HepG2 (cell line): ENCODE results near the gene MYCBPAP. TPM values are rescaled to one million over a fixed set of nuclear protein-coding genes. Genes with fewer than 3 reads are reported as not detected.

Source experiments
- DMAP1 ChIP-seq: IDR thresholded peaks from 2 replicates; pipeline ENCODE4 v1.6.1; 2016
- HDAC2 ChIP-seq: sonication (generic); formaldehyde crosslinking; IDR thresholded peaks from 2 replicates; pipeline ENCODE4 v1.4.0; 2020; ENCODE audit warnings: missing genetic modification reagents
- MED1 ChIP-seq: sonication (generic); formaldehyde crosslinking; IDR thresholded peaks from 2 replicates; pipeline ENCODE4 v1.4.0; 2020; ENCODE audit warnings: missing genetic modification reagents
- RFXAP ChIP-seq: sonication (generic); formaldehyde crosslinking; IDR thresholded peaks from 2 replicates; pipeline ENCODE4 v1.4.0; 2020; ENCODE audit warnings: missing genetic modification reagents, borderline replicate concordance
- RNF2 ChIP-seq: fragments of 450-650 bp; conservative IDR thresholded peaks from 2 replicates; pipeline ENCODE4 v1.6.1; 2016; ENCODE audit warnings: low read depth
- ZNF20 ChIP-seq: sonication (generic); formaldehyde crosslinking; IDR thresholded peaks from 2 replicates; pipeline ENCODE4 v1.4.0; 2020; ENCODE audit warnings: mild to moderate bottlenecking, moderate library complexity, missing genetic modification reagents
- ZNF234 ChIP-seq: sonication (generic); formaldehyde crosslinking; conservative IDR thresholded peaks from 2 replicates; pipeline ENCODE4 v1.5.1; 2020; ENCODE audit warnings: mild to moderate bottlenecking, missing genetic modification reagents
- ZNF24 ChIP-seq: fragments of 450-650 bp; IDR thresholded peaks from 2 replicates; pipeline ENCODE4 v1.6.1; 2017; ENCODE audit warnings: antibody characterized with exemption, mild to moderate bottlenecking
- ZSCAN25 ChIP-seq: sonication (generic); formaldehyde crosslinking; IDR thresholded peaks from 2 replicates; pipeline ENCODE4 v1.8.0; 2022; ENCODE audit warnings: mild to moderate bottlenecking, missing genetic modification reagents
- polyA plus RNA-seq, 8 experiments: library from polyadenylated mRNA; depleted of rRNA in 3 of 8; stranded (reverse) in 7 of 8; unstranded in 1 of 8; fragments of >200 nt; fragmentation: Illumina TruSeq in 4 of 8; extraction: Trizol in 4 of 8; gene quantifications; 2 replicates each; pipeline versions ENCODE4 v1.2.1 to v1.2.3, GENCODE V29; 2011 to 2016; ENCODE audit warnings: low read depth in 4 of 8, missing spikeins in 1 of 8, mixed read lengths in 1 of 8; ENCODE audit not compliant: insufficient read depth in 1 of 8
- total RNA-seq, 5 experiments: library from RNA; depleted of rRNA; stranded (reverse); fragments of >200 nt; fragmentation: Illumina TruSeq; extraction: Trizol; gene quantifications; 2 replicates each; pipeline ENCODE4 v1.2.3, GENCODE V29; 2016; ENCODE audit warnings: low read depth in 1 of 5
- TF ChIP-seq, protein P1 (sequence below): IDR thresholded peaks from 2 replicates; pipeline ENCODE4 v1.4.0; 2020; ENCODE audit warnings: mild to moderate bottlenecking, missing genetic modification reagents
- TF ChIP-seq, protein P2 (sequence below): IDR thresholded peaks from 2 replicates; pipeline ENCODE4 v1.6.1; 2012; ENCODE audit warnings: low read depth, low read length, improper control_type of control experiment

The MYCBPAP gene
- total and polyA plus RNA-seq, 2 of the 13 experiments (the other 11 are each of a cell fraction or from before 2014, with no cell fraction given), result 0.22 to 0.24 TPM

GRCh38 chr17:50482516-50482915 lies 25.7 kb upstream of the MYCBPAP start (continued):
- TF ChIP-seq, protein P1, sequence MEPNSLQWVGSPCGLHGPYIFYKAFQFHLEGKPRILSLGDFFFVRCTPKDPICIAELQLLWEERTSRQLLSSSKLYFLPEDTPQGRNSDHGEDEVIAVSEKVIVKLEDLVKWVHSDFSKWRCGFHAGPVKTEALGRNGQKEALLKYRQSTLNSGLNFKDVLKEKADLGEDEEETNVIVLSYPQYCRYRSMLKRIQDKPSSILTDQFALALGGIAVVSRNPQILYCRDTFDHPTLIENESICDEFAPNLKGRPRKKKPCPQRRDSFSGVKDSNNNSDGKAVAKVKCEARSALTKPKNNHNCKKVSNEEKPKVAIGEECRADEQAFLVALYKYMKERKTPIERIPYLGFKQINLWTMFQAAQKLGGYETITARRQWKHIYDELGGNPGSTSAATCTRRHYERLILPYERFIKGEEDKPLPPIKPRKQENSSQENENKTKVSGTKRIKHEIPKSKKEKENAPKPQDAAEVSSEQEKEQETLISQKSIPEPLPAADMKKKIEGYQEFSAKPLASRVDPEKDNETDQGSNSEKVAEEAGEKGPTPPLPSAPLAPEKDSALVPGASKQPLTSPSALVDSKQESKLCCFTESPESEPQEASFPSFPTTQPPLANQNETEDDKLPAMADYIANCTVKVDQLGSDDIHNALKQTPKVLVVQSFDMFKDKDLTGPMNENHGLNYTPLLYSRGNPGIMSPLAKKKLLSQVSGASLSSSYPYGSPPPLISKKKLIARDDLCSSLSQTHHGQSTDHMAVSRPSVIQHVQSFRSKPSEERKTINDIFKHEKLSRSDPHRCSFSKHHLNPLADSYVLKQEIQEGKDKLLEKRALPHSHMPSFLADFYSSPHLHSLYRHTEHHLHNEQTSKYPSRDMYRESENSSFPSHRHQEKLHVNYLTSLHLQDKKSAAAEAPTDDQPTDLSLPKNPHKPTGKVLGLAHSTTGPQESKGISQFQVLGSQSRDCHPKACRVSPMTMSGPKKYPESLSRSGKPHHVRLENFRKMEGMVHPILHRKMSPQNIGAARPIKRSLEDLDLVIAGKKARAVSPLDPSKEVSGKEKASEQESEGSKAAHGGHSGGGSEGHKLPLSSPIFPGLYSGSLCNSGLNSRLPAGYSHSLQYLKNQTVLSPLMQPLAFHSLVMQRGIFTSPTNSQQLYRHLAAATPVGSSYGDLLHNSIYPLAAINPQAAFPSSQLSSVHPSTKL (CRISPR knock-in tag), result peak; percentile 43; the same call in 1 of the 2 replicates
- no peak for TF ChIP-seq RNF2
- TF ChIP-seq DMAP1, result peak; percentile 56; the same call in 1 of the 2 replicates
- TF ChIP-seq ZNF20, result no peak
- TF ChIP-seq RFXAP, result 0 out of 2 replicates have a peak, but pooled peaks have one; percentile 28
- TF ChIP-seq HDAC2, result peak; percentile 52; the same call in 1 of the 2 replicates
- TF ChIP-seq ZNF24, result no peak
- TF ChIP-seq, protein P2, sequence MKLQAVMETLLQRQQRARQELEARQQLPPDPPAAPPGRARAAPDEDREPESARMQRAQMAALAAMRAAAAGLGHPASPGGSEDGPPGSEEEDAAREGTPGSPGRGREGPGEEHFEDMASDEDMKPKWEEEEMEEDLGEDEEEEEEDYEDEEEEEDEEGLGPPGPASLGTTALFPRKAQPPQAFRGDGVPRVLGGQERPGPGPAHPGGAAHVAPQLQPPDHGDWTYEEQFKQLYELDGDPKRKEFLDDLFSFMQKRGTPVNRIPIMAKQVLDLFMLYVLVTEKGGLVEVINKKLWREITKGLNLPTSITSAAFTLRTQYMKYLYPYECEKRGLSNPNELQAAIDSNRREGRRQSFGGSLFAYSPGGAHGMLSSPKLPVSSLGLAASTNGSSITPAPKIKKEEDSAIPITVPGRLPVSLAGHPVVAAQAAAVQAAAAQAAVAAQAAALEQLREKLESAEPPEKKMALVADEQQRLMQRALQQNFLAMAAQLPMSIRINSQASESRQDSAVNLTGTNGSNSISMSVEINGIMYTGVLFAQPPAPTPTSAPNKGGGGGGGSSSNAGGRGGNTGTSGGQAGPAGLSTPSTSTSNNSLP, result 0 out of 2 replicates have a peak, but pooled peaks have one; percentile 53
- TF ChIP-seq MED1 (CRISPR knock-in tag), result peak; percentile 48; the same call in 1 of the 2 replicates
- no peak for TF ChIP-seq ZSCAN25 (CRISPR knock-in tag)
- no peak for TF ChIP-seq ZNF234 (CRISPR knock-in tag)
